SH-SY5Y (cell line): ENCODE measurements around the gene GARIN5B.

Source experiments
- GATA2 ChIP-seq: IDR thresholded peaks from 2 replicates; pipeline ENCODE4 v1.6.1; 2011; ENCODE audit warnings: mild to moderate bottlenecking, low read depth, low read length
- GATA3 ChIP-seq: IDR thresholded peaks from 2 replicates; pipeline ENCODE4 v1.6.1; 2011; ENCODE audit warnings: low read depth, mild to moderate bottlenecking, low read length, moderate library complexity

GRCh38 chr19:55400281-55401087, 37.4 kb upstream of the GARIN5B start:
- no peak for TF ChIP-seq GATA3
- no peak for TF ChIP-seq GATA2
